HL-60 (cell line): ENCODE results near the gene ITGB3.

Experiments used
- CTCF ChIP-seq: IDR thresholded peaks from one replicate; pipeline ENCODE4 v1.5.1; 2011; ENCODE audit warnings: low read length, control low read depth, inconsistent platforms; ENCODE audit not compliant: insufficient read depth
- REST ChIP-seq: IDR thresholded peaks from 2 replicates; pipeline ENCODE4 v1.6.1; 2012; ENCODE audit warnings: low read depth; ENCODE audit not compliant: insufficient replicate concordance

GRCh38 chr17:47224966-47225365 lies 28.7 kb upstream of the ITGB3 start:
- TF ChIP-seq CTCF, result no peak
- TF ChIP-seq REST, result no peak
